Inflammatory macrophage (primary cell): Measurements from ENCODE around the gene YWHAG.
"Not testable (repeated sequence)": the region's sequence is repeated elsewhere in the genome, so short reads cannot be mapped to it uniquely, and the experiment has no call there.

Source experiments
- DNase-seq, 2 donors: peaks; one replicate each; pipeline ENCODE4 v3.0.0-alpha.2; 2020 to 2022

The YWHAG gene

GRCh38 chr7:76377186-76377918 lies 18.6 kb upstream of the YWHAG start:
- DNase-seq, result no peak

- no peak for DNase-seq
Measured at GRCh38 chr7:76375251-76375650, 16.5 kb upstream of the YWHAG start.

- DNase-seq, result peak in 1 of 2 donors; percentile 34
Measured at GRCh38 chr7:76372984-76373833, 14.4 kb upstream of the YWHAG start.

GRCh38 chr7:76371396-76371795 lies 12.6 kb upstream of the YWHAG start:
- no peak for DNase-seq

- DNase-seq, result no peak
Measured at GRCh38 chr7:76369018-76369417, 10.2 kb upstream of the YWHAG start.

GRCh38 chr7:76368190-76368589 lies 9.4 kb upstream of the YWHAG start:
- no peak for DNase-seq

GRCh38 chr7:76364198-76364584 lies 5.4 kb upstream of the YWHAG start:
- DNase-seq, result peak; percentile 68 to 75

GRCh38 chr7:76363754-76364153 lies 5.0 kb upstream of the YWHAG start:
- not testable (repeated sequence) for DNase-seq

- peak in 1 of 2 donors; percentile 31 for DNase-seq
Measured at GRCh38 chr7:76359978-76360638, 1.3 kb upstream of the YWHAG start.

GRCh38 chr7:76359111-76359977 lies 553 bp upstream of the YWHAG start:
- DNase-seq, result peak; percentile 97 to 98

GRCh38 chr7:76358011-76358480 lies 745 bp downstream of the YWHAG start:
- peak; percentile 66 to 81 for DNase-seq

- peak in 1 of 2 donors; percentile 4 for DNase-seq
Measured at GRCh38 chr7:76357475-76358010, 1.2 kb downstream of the YWHAG start.

GRCh38 chr7:76356823-76357222 lies 2.0 kb downstream of the YWHAG start:
- peak in 1 of 2 donors; percentile 22 for DNase-seq

- DNase-seq, result no peak
Measured at GRCh38 chr7:76356115-76356514, 2.7 kb downstream of the YWHAG start.

GRCh38 chr7:76354981-76355730 lies 3.6 kb downstream of the YWHAG start:
- DNase-seq, result no peak

- DNase-seq, result no peak
Measured at GRCh38 chr7:76354516-76354915, 4.3 kb downstream of the YWHAG start.

GRCh38 chr7:76353744-76354143 lies 5.0 kb downstream of the YWHAG start:
- DNase-seq, result no peak

- peak in 1 of 2 donors; percentile 42 for DNase-seq
Measured at GRCh38 chr7:76352193-76352592, 6.6 kb downstream of the YWHAG start.

- no peak for DNase-seq
Measured at GRCh38 chr7:76351372-76351771, 7.4 kb downstream of the YWHAG start.

- DNase-seq, result no peak
Measured at GRCh38 chr7:76349313-76349885, 9.4 kb downstream of the YWHAG start.

GRCh38 chr7:76347710-76348109 lies 11.1 kb downstream of the YWHAG start:
- DNase-seq, result no peak
